ENCODE measurements around the gene ACOT7. TPM values are rescaled to one million over a fixed set of nuclear protein-coding genes. Genes with fewer than 3 reads are reported as not detected.

ACOT7 gene
- total RNA-seq, 4 donors from 2014 or later = 18.6 to 29.4 (median 23.2) TPM

DNA sequence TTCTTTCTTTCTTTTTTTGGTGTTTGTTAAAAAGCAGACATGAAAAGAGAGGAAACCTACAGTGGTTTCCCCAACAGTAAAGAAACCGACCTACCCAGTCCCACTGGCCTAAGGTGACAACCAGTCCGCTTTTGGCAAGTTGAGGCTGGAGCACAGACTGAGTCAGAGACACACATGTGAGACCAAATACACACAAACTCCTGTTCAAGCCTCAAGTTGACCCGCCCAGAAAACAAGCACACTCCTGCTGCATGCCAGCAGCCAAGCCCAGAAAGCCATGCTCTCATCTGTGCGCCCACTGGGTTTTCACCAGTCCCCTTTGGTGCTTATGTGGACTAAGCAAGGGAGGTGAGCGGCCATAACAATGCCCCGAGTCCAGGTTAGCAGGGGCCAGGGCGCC is 68.1 kb downstream of the ACOT7 start:
- DNase-seq (ENCODE audit: low spot score in 2 of 2) = no peak
- WGBS, 2 donors = 92 to 97% methylated on average over 7 of the region's 7 CpGs
- H3K4me1 ChIP-seq = peaks cover 0 to 6% (median 0%) of the 10 kb centered on the region in 4 donors
- H3K27me3 ChIP-seq = no peaks in the 10 kb centered on the region
- TF ChIP-seq, protein P1, sequence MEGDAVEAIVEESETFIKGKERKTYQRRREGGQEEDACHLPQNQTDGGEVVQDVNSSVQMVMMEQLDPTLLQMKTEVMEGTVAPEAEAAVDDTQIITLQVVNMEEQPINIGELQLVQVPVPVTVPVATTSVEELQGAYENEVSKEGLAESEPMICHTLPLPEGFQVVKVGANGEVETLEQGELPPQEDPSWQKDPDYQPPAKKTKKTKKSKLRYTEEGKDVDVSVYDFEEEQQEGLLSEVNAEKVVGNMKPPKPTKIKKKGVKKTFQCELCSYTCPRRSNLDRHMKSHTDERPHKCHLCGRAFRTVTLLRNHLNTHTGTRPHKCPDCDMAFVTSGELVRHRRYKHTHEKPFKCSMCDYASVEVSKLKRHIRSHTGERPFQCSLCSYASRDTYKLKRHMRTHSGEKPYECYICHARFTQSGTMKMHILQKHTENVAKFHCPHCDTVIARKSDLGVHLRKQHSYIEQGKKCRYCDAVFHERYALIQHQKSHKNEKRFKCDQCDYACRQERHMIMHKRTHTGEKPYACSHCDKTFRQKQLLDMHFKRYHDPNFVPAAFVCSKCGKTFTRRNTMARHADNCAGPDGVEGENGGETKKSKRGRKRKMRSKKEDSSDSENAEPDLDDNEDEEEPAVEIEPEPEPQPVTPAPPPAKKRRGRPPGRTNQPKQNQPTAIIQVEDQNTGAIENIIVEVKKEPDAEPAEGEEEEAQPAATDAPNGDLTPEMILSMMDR (IDR thresholded peaks at IDR 0.05) = no peak
- TF ChIP-seq EP300 (IDR thresholded peaks at IDR 0.05) = no peak
- no peak for TF ChIP-seq POLR2A (IDR thresholded peaks at IDR 0.05)
- no peaks in the 10 kb centered on the region for H3K9me3 ChIP-seq
- no peak overlapping the region for H3K4me3 ChIP-seq
- H3K27ac ChIP-seq = no peak overlapping the region
- peaks cover 0 to 23% (median 0%) of the 10 kb centered on the region in 3 donors for H3K36me3 ChIP-seq

DNA sequence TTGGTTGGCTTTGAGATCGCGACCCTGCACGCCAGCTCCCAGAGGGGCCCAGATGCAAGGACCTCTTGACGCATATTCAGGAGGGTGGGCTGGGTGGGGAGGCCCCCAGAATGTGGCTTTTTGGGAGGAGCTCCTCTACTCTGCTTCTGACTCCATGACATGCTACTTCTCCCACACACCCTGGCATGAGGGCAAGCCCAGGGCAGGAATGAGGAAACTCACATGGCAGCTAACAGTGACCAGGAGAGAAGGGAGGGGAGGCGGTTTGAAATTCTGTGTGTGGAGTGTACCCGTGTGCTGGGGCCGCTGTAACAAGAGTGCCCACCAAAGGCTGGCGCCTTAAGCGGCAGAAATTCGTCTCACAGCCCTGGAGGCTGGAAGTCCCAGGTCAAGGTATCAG is 71.4 kb downstream of the ACOT7 start:
- Histone ChIP-seq H3K9me3 (no peaks in the 10 kb centered on the region), H3K36me3 (peaks cover 0 to 38% (median 0%) of the 10 kb centered on the region in 3 donors), H3K27me3 (no peaks in the 10 kb centered on the region), H3K4me3 (no peak overlapping the region), H3K27ac (no peak overlapping the region), H3K4me1 (no peaks in the 10 kb centered on the region)
- WGBS, 2 donors = 87 to 93% methylated on average over 8 to 10 of the region's 10 CpGs
- TF ChIP-seq, protein P1 (IDR thresholded peaks at IDR 0.05) = no peak
- no peak for TF ChIP-seq POLR2A (IDR thresholded peaks at IDR 0.05)
- TF ChIP-seq EP300 (IDR thresholded peaks at IDR 0.05) = no peak
- no peak for DNase-seq (ENCODE audit: low spot score in 2 of 2)

DNA sequence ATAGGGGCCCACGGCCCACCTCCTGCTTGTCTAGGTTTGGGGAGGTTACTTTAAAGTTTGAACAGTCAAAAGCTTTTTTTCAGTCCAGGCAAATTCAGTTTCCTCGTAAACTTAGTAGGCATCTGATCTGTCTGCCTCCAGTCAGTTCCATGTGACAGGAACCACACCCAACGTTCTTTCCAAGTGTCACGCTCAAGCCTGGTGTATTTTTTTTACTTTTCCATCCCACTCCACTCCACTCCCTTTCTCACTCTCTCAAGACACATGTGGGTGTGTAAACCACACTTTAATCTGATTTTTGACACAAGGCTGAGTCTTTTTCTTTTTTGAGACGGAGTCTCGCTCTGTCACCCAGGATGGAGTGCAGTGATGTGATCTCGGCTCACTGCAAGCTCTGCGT is 72.4 kb downstream of the ACOT7 start:
- Histone ChIP-seq H3K27me3 (no peaks in the 10 kb centered on the region), H3K27ac (no peak overlapping the region), H3K36me3 (peaks cover 0 to 38% (median 0%) of the 10 kb centered on the region in 3 donors), H3K9me3 (no peaks in the 10 kb centered on the region), H3K4me3 (no peak overlapping the region), H3K4me1 (no peaks in the 10 kb centered on the region)
- TF ChIP-seq, protein P1 (IDR thresholded peaks at IDR 0.05) = no peak
- no peak for TF ChIP-seq POLR2A (IDR thresholded peaks at IDR 0.05)
- WGBS, 2 donors = 85 to 92% methylated on average over 8 of the region's 8 CpGs
- no peak for DNase-seq (ENCODE audit: low spot score in 2 of 2)

DNA sequence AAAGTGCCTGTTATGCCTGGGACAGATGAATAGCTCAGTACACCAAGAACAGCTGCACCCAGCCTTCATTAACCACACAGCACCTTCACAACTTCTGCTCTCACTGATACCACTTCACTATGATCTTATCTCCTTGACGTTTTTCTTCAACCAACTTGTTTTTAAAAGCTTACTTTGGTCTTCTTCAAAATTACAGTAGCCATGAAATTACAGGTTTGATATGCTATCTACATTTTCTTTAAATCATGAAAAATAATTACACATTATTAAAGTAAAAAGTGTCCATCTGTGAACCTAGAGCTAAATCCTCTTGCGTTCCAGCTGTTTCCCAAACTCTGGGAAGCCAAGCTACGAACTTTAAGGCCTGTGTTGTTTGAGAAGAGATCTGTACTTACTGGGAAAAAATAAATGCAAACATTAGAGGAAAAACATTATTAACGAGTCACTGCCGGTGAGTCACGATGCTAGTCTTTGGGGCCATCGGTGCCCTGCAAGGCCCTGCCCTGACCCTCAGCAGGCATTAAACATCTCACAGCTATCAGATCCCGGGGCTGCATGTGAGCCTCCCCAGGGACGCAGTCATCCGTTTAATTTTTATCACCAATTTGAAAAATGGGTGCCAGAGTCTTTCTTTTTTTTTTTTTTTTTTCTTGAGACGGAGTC is 76.3 kb downstream of the ACOT7 start:
- H3K4me1 ChIP-seq = no peaks in the 10 kb centered on the region
- H3K27me3 ChIP-seq = no peaks in the 10 kb centered on the region
- no peak for TF ChIP-seq POLR2A (IDR thresholded peaks at IDR 0.05)
- TF ChIP-seq EP300 (IDR thresholded peaks at IDR 0.05) = no peak
- TF ChIP-seq, protein P1 (IDR thresholded peaks at IDR 0.05) = no peak
- H3K9me3 ChIP-seq = no peaks in the 10 kb centered on the region
- peaks cover 0 to 36% (median 0%) of the 10 kb centered on the region in 3 donors for H3K36me3 ChIP-seq
- no peak for DNase-seq (ENCODE audit: low spot score in 2 of 2)
- WGBS, 2 donors = 72 to 86% methylated on average over 11 of the region's 11 CpGs
- H3K27ac ChIP-seq = no peak overlapping the region
- H3K4me3 ChIP-seq = no peak overlapping the region

DNA sequence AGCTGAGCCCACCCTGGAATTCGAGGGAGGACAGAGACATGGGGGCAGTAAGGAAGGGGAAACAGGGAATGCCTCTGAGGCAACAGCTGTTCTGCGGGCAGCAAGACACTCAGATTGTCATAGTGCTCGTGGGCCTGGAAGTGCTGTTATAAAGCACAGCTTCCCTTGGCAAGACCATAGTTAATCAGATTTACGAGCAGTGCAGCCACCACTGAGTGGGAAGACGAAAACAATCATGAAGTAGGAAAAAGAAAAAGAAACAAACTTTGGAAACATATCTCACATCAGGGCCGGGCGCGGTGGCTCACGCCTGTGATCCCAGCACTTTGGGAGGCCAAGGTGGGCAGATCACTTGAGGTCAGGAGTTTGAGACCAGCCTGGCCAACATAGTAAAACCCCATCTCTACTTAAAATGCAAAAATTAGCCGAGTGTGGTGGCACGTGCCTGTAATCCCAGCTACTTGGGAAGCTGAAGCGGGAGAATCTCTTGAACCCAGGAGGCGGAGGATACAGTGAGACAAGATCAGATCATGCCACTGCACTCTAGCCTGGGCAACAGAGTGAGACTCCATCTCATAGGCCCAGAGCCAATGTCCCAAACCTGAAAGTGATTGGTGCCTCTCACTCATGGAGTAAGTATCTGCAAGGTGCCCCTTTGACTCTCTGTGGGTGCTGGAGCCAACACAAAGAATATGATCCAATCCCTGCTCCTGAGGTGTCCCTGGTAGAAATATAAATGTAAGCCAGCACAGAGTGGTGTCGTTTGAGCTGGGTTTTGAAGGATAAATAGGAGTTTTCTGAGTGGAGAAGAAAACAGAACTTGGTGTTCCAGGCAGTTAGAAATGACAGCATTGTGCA is 77.1 kb downstream of the ACOT7 start:
- Histone ChIP-seq H3K4me1 (no peaks in the 10 kb centered on the region), H3K9me3 (no peaks in the 10 kb centered on the region), H3K4me3 (no peak overlapping the region), H3K27ac (no peak overlapping the region), H3K27me3 (no peaks in the 10 kb centered on the region), H3K36me3 (peaks cover 0 to 36% (median 0%) of the 10 kb centered on the region in 3 donors)
- 87 to 88% methylated on average over 14 of the region's 14 CpGs for WGBS, 2 donors
- DNase-seq (ENCODE audit: low spot score in 2 of 2) = no peak
- no peak for TF ChIP-seq POLR2A (IDR thresholded peaks at IDR 0.05)
- TF ChIP-seq, protein P1 (IDR thresholded peaks at IDR 0.05) = no peak
- no peak for TF ChIP-seq EP300 (IDR thresholded peaks at IDR 0.05)
